Motor neuron (in vitro differentiated cells): ENCODE results near the gene RADIL. TPM values are rescaled to one million over a fixed set of nuclear protein-coding genes. Genes with fewer than 3 reads are reported as not detected.
A peak's percentile ranks its signal among the peaks of the same experiment; 100 is the strongest.

ENCODE experiments used
- ATAC-seq, 8 experiments: fragments of 200-7000 bp; cut with Tn5 transposase; replicated peaks in 6 of 8; 2 replicates each; pipeline ENCODE4 v1.8.0; 2021; ENCODE audit warnings: mild to moderate bottlenecking in 8 of 8, moderate library complexity in 8 of 8
- H3K27ac ChIP-seq, 2 donors: fragments of 250-450 bp; sonication (Bioruptor Pico); 2 replicates each; pipeline ENCODE4 v1.9.0; 2021; ENCODE audit warnings: antibody characterized with exemption in 2 of 2, mild to moderate bottlenecking in 2 of 2, moderate library complexity in 1 of 2
- H3K4me1 ChIP-seq, 2 donors: fragments of 250-450 bp; sonication (Bioruptor Pico); replicated peaks in 1 of 2; 2 replicates each; pipeline ENCODE4 v1.6.1; 2021; ENCODE audit warnings: antibody characterized with exemption in 2 of 2, mild to moderate bottlenecking in 2 of 2, moderate library complexity in 1 of 2
- H3K4me3 ChIP-seq, 5 donors: fragments of 250-450 bp; sonication (Bioruptor Pico); 2 replicates each; pipeline ENCODE4 v1.9.0; 2021; ENCODE audit warnings: antibody characterized with exemption in 5 of 5, mild to moderate bottlenecking in 5 of 5, moderate library complexity in 4 of 5
- WGBS, 10 experiments: fragments of 450-650 bp; shearing (Covaris generic); methylation state at CpG; one replicate each; pipeline ENCODE4 v1.0.0; 2022; 5-methylcytosine and 5-hydroxymethylcytosine counted together
- in situ Hi-C, 9 experiments: fragments of 400-800 bp; cut with MboI; loops; one replicate each; pipeline ENCODE4 v1.15.0; 2021; ENCODE audit warnings: low sequenced_read_pairs in 9 of 9, low pct_unique_long_range_greater_than_20kb in 2 of 9; ENCODE audit not compliant: unreplicated experiment in 9 of 9
- total RNA-seq, 8 experiments: library from RNA; unstranded; fragments of 300-600 nt; gene quantifications; 2 replicates each; pipeline versions ENCODE4 v1.2.3 to v1.2.4, GENCODE V29; 2022

The RADIL gene
- total RNA-seq, 8 experiments from 2014 or later, result 0.15 to 7.7 (median 4.6) TPM

DNA sequence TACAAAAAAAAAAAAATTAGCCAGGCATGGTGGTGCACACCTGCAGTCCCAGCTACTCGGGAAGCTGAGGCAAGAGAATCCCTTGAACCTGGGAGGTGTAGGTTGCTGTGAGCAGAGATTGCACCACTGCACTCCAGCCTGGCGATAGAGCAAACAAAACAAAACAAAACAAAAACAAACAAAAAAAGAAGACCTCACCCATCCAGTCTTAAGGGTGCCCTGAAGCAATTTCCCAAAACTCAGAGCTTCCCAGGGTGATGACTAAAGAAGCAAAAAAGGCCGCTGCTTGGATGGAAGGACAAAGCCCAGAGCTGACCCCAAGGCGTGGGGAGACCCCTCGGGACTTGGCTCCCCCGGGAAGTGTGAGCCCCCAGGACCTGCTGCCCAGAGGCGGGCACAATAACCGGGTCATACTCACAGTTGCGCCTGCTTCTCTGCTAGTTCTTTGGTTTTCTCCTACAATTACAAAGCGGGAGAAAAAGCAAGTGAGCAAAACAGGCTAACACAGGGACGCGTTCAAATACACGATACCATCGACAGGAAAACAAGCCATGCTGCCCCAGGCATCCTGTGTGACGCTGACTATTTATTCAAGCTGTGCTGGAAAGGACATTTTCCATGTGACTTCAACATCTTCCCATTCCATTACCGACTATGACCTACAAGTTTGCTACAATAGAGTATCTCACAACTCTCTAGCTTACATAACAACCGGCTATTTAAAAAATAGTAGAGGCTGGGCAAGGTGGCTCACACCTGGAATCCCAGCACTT lies 51.6 kb downstream of the RADIL start:
- Histone ChIP-seq H3K27ac (no peak overlapping the region), H3K4me1 (peaks cover 1 to 2% of the 10 kb centered on the region in 2 donors), H3K4me3 (no peak overlapping the region)
- no peak for ATAC-seq
- 61 to 100% (median 90%) methylated on average over 1 to 15 of the region's 17 CpGs; no CpG with 5 or more reads in 1 of the 10 experiments for WGBS, 10 experiments
- in situ Hi-C loops, result loop anchor here in 1 of 9 experiments (25.0 kb wide), 1 partner anchor 255 kb away; no protein-coding TSS in a partner anchor

GRCh38 chr7:4830176-4830575 lies 53.3 kb downstream of the RADIL start:
- in situ Hi-C loops, result loop anchor here in 1 of 9 experiments (25.0 kb wide), 1 partner anchor 257 kb away; no protein-coding TSS in a partner anchor
- H3K4me3 ChIP-seq, result no peak overlapping the region
- H3K4me1 ChIP-seq, result no peaks in the 10 kb centered on the region
- ATAC-seq, result peak in 7 of 8 experiments; percentile 49 to 99 (median 90)
- WGBS, 10 experiments, result 20 to 93% (median 59%) methylated on average over 1 to 3 of the region's 14 CpGs; no CpG with 5 or more reads in 6 of the 10 experiments
- no peak overlapping the region for H3K27ac ChIP-seq

- peak in 1 of 8 experiments; percentile 91 for ATAC-seq
- H3K4me3 ChIP-seq, result no peak overlapping the region
- in situ Hi-C loops, result loop anchor here in 1 of 9 experiments (25.0 kb wide), 1 partner anchor 258 kb away; no protein-coding TSS in a partner anchor
- no peaks in the 10 kb centered on the region for H3K4me1 ChIP-seq
- H3K27ac ChIP-seq, result no peak overlapping the region
- 80 to 100% (median 95%) methylated on average over 1 to 7 of the region's 17 CpGs; no CpG with 5 or more reads in 6 of the 10 experiments for WGBS, 10 experiments
These were observed 54.7 kb downstream of the RADIL start for GRCh38 chr7:4828720-4829383.

- 0 to 100% (median 64%) methylated on average over 1 to 4 of the region's 15 CpGs; no CpG with 5 or more reads in 6 of the 10 experiments for WGBS, 10 experiments
- Histone ChIP-seq H3K4me1 (no peaks in the 10 kb centered on the region), H3K27ac (no peak overlapping the region), H3K4me3 (no peak overlapping the region)
- in situ Hi-C loops, result loop anchor here in 1 of 9 experiments (25.0 kb wide), 1 partner anchor 262 kb away; no protein-coding TSS in a partner anchor
- no peak for ATAC-seq
These were observed 58.4 kb downstream of the RADIL start for GRCh38 chr7:4825081-4825480.

GRCh38 chr7:4824120-4824775 lies 59.3 kb downstream of the RADIL start:
- no peak for ATAC-seq
- Histone ChIP-seq H3K4me1 (no peaks in the 10 kb centered on the region), H3K27ac (no peak overlapping the region), H3K4me3 (no peak overlapping the region)
- in situ Hi-C loops, result loop anchor here in 1 of 9 experiments (25.0 kb wide), 1 partner anchor 263 kb away; no protein-coding TSS in a partner anchor
- WGBS, 10 experiments, result 57 to 92% (median 75%) methylated on average over 1 to 10 of the region's 20 CpGs; no CpG with 5 or more reads in 6 of the 10 experiments

DNA sequence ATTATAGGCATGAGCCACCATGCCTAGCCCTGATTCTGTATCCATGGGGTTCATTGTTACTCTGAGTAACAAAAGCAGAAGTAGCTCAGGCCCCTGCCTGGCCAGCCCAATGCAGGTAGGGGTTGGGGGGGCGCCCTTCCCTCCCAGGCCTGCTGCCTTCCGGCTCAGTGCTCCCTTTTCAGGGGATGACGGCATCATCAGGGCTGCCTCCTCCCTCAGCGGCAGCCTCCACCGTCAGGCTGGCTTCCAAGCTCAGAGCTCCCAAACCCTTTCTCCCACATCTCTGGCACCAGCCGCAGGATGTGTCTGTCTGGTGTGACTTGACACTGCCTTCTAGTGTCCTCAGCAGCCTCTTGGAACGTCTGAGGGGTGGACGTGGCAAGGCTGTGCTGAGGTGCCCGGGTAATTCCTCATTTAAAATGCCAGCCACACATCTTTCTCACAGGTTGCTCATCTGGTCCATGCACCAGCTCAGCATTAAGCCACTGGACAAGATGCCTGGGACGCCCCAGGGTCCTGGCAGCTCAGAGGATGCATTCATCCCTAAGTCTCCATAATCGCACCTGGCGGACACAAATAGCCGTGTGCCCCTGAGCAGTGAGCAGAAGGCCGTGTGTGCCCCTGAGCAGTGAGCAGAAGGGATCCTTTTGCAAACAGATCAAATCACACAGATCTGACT lies 59.9 kb downstream of the RADIL start:
- WGBS, 10 experiments, result 33 to 93% (median 77%) methylated on average over 1 to 7 of the region's 14 CpGs; no CpG with 5 or more reads in 7 of the 10 experiments
- Histone ChIP-seq H3K4me3 (no peak overlapping the region), H3K4me1 (no peaks in the 10 kb centered on the region), H3K27ac (no peak overlapping the region)
- ATAC-seq, result no peak
- in situ Hi-C loops, result loop anchor here in 1 of 9 experiments (25.0 kb wide), 1 partner anchor 264 kb away; no protein-coding TSS in a partner anchor

DNA sequence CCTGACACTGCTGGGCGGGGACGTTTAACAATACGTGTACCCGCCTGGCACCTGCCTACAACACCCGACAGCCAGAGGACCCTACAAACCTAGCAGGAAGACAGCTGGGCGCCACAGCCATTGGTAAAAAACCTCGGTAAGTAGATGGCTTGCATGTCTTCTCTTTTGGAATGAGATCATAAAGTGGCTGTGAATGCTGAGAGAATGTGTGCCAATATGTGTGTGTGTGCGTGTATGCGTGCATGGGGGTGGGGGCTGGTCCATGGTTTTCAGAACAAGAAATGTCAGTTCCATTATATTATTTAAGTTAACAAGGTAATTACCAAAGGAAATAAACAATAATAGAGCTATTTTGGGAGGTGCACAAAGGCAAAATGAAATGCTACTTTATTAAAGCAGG lies 60.8 kb downstream of the RADIL start:
- no peak overlapping the region for H3K27ac ChIP-seq
- WGBS, 10 experiments, result 40 to 98% (median 90%) methylated on average over 2 to 7 of the region's 9 CpGs; no CpG with 5 or more reads in 4 of the 10 experiments
- H3K4me1 ChIP-seq, result no peaks in the 10 kb centered on the region
- no peak overlapping the region for H3K4me3 ChIP-seq
- in situ Hi-C loops, result loop anchor here in 1 of 9 experiments (25.0 kb wide), 1 partner anchor 265 kb away; no protein-coding TSS in a partner anchor
- no peak for ATAC-seq

- H3K4me3 ChIP-seq, result no peak overlapping the region
- ATAC-seq, result peak in 4 of 8 experiments; percentile 3 to 64 (median 14)
- WGBS, 10 experiments, result 100% methylated on average over 2 to 3 of the region's 20 CpGs; no CpG with 5 or more reads in 7 of the 10 experiments
- no peaks in the 10 kb centered on the region for H3K4me1 ChIP-seq
- in situ Hi-C loops, result loop anchor here in 1 of 9 experiments (25.0 kb wide), 1 partner anchor 266 kb away; no protein-coding TSS in a partner anchor
- H3K27ac ChIP-seq, result no peak overlapping the region
These were observed 62.5 kb downstream of the RADIL start for GRCh38 chr7:4820967-4821471.

DNA sequence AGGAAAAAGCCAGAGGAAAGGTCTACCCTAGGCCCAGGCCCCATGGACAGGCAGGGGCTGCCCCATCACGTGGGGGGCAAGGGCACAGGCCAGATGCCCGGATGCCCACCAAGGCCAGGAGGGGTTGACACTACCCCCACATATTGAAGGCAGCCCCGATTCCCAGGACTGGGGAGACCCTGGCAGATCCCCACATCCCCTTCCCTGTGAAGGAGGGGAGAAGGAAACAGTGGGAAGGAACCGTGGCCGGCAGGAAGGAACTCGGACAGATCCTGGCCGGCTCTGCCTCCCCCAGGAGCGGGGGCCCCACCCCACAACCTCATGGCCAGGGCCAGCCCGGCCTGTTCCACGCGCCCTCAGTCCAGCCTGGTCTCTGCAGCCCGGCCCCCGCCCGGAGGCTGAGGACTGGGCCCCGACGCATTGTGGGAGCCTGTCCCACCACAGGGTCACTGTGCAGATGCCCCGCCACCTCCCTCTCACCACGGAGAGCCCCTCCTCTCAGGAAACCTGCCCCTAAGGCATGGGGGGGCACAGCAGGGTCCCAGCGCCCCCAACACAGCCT lies 63.0 kb downstream of the RADIL start:
- H3K4me3 ChIP-seq, result no peak overlapping the region
- no peaks in the 10 kb centered on the region for H3K4me1 ChIP-seq
- 30 to 100% (median 100%) methylated on average over 1 to 2 of the region's 19 CpGs; no CpG with 5 or more reads in 7 of the 10 experiments for WGBS, 10 experiments
- H3K27ac ChIP-seq, result no peak overlapping the region
- peak in 5 of 8 experiments; percentile 17 to 83 (median 29) for ATAC-seq
- in situ Hi-C loops, result loop anchor here in 1 of 9 experiments (25.0 kb wide), 1 partner anchor 267 kb away; no protein-coding TSS in a partner anchor

GRCh38 chr7:4819560-4820404 lies 63.7 kb downstream of the RADIL start:
- peaks cover 0 to under 1% of the 10 kb centered on the region in 2 donors for H3K4me1 ChIP-seq
- WGBS, 10 experiments, result 50 to 89% (median 83%) methylated on average over 4 to 15 of the region's 39 CpGs; no CpG with 5 or more reads in 6 of the 10 experiments
- H3K4me3 ChIP-seq, result no peak overlapping the region
- in situ Hi-C loops, result loop anchor here in 1 of 9 experiments (25.0 kb wide), 1 partner anchor 268 kb away; no protein-coding TSS in a partner anchor
- H3K27ac ChIP-seq, result no peak overlapping the region
- ATAC-seq, result no peak
